ENCODE measurements around the gene CXCL8. TPM values are rescaled to one million over a fixed set of nuclear protein-coding genes. Genes with fewer than 3 reads are reported as not detected.

The CXCL8 gene
- polyA plus RNA-seq, 4 donors, result 0.14 to 2.1 (median 0.34) TPM

GRCh38 chr4:73788411-73788810 is 48.0 kb downstream of the CXCL8 start:
- no peak for DNase-seq (ENCODE audit: low read depth in 4 of 4, low spot score in 2 of 4)

Other genes with a start within 250 kb of the CXCL8 start
- 1 to 10 TPM; 5.2 to 7.8 (median 6.1) TPM for gene RASSF6, start 120.1 kb upstream of the CXCL8 start, polyA plus RNA-seq (ENCODE audit: insufficient read length in 4 of 4)
- gene CXCL6, start 96.1 kb downstream of the CXCL8 start, polyA plus RNA-seq (ENCODE audit: insufficient read length in 4 of 4), result under 1 TPM in 3 of 4 donors, not detected in 1; 0.14 to 0.29 (median 0.22) TPM
- under 1 TPM; 0.35 to 0.83 (median 0.54) TPM for gene PF4V1, start 112.7 kb downstream of the CXCL8 start, polyA plus RNA-seq (ENCODE audit: insufficient read length in 4 of 4)
- gene CXCL1, start 128.8 kb downstream of the CXCL8 start, polyA plus RNA-seq (ENCODE audit: insufficient read length in 4 of 4), result under 1 TPM; 0.25 to 0.65 (median 0.36) TPM
- gene PF4, start 241.5 kb downstream of the CXCL8 start, polyA plus RNA-seq (ENCODE audit: insufficient read length in 4 of 4), result 1 to 10 TPM; 4.5 to 8.9 (median 7.7) TPM
- 10 to 100 TPM; 12.0 to 30.1 (median 22.3) TPM for gene PPBP, start 247.6 kb downstream of the CXCL8 start, polyA plus RNA-seq (ENCODE audit: insufficient read length in 4 of 4)